ENCODE data around the gene AFF4.

AFF4 gene

GRCh38 chr5:132849347-132849746 lies 114.1 kb downstream of the AFF4 start:
- FAIRE-seq, result no peak

- FAIRE-seq, result no peak
These were observed 115.2 kb downstream of the AFF4 start for GRCh38 chr5:132848270-132848669.

- FAIRE-seq, result no peak
These were observed 122.1 kb downstream of the AFF4 start for GRCh38 chr5:132841305-132841704.

- FAIRE-seq, result no peak
These were observed 122.5 kb downstream of the AFF4 start for GRCh38 chr5:132840896-132841295.

GRCh38 chr5:132840313-132840712 lies 123.1 kb downstream of the AFF4 start:
- FAIRE-seq, result no peak

GRCh38 chr5:132839426-132840301 lies 123.8 kb downstream of the AFF4 start:
- no peak for FAIRE-seq

- FAIRE-seq, result no peak
These were observed 124.7 kb downstream of the AFF4 start for GRCh38 chr5:132838516-132839282.

GRCh38 chr5:132837868-132838267 lies 125.6 kb downstream of the AFF4 start:
- no peak for FAIRE-seq

- no peak for FAIRE-seq
These were observed 126.6 kb downstream of the AFF4 start for GRCh38 chr5:132836852-132837251.

- FAIRE-seq, result no peak
These were observed 129.4 kb downstream of the AFF4 start for GRCh38 chr5:132834057-132834456.

GRCh38 chr5:132832612-132833011 lies 130.8 kb downstream of the AFF4 start:
- no peak for FAIRE-seq

GRCh38 chr5:132831095-132831860 lies 132.2 kb downstream of the AFF4 start:
- FAIRE-seq, result no peak

GRCh38 chr5:132830436-132831094 lies 132.9 kb downstream of the AFF4 start, which contains the start of gene SHROOM1:
SHROOM1 (minus strand) TSS chr5:132830647; CDS start chr5:132826140, 4,507 bp downstream.
- FAIRE-seq, result no peak

GRCh38 chr5:132829742-132830435 lies 133.5 kb downstream of the AFF4 start:
- no peak for FAIRE-seq

- FAIRE-seq, result no peak
These were observed 134.5 kb downstream of the AFF4 start for GRCh38 chr5:132828846-132829494.

GRCh38 chr5:132827943-132828673 lies 135.3 kb downstream of the AFF4 start:
- no peak for FAIRE-seq

- FAIRE-seq, result no peak
These were observed 136.9 kb downstream of the AFF4 start for GRCh38 chr5:132826424-132827082.

- FAIRE-seq, result no peak
These were observed 137.5 kb downstream of the AFF4 start for GRCh38 chr5:132825834-132826391.

All from islet of Langerhans (tissue), 1 donor.